ENCODE data around the gene C3orf62.

Gene C3orf62

GRCh38 chr3:49276475-49277382, at the start of gene C3orf62:
Gene C3orf62 (minus strand): TSS chr3:49277232. CDS start chr3:49276872, 360 bp downstream.
- DNase-seq (ENCODE audit: insufficient read length, low spot score) (peak; percentile 37), FAIRE-seq (no peak)

- FAIRE-seq (peak; percentile 80), DNase-seq (ENCODE audit: insufficient read length, low spot score) (no peak)
Measured at GRCh38 chr3:49324768-49325167, 47.7 kb upstream of the C3orf62 start.

GRCh38 chr3:49316696-49317457, 39.8 kb upstream of the C3orf62 start:
- FAIRE-seq: no peak
- no peak for DNase-seq (ENCODE audit: insufficient read length, low spot score)

GRCh38 chr3:49313896-49314688, 37.1 kb upstream of the C3orf62 start:
- FAIRE-seq (no peak), DNase-seq (ENCODE audit: insufficient read length, low spot score) (no peak)

GRCh38 chr3:49311283-49311682, 34.3 kb upstream of the C3orf62 start:
- no peak for FAIRE-seq
- DNase-seq (ENCODE audit: insufficient read length, low spot score): no peak

GRCh38 chr3:49310677-49311076, 33.6 kb upstream of the C3orf62 start:
- FAIRE-seq (no peak), DNase-seq (ENCODE audit: insufficient read length, low spot score) (no peak)

GRCh38 chr3:49305608-49306007, 28.6 kb upstream of the C3orf62 start:
- no peak for DNase-seq (ENCODE audit: insufficient read length, low spot score)
- FAIRE-seq: no peak

GRCh38 chr3:49302613-49303012, 25.6 kb upstream of the C3orf62 start:
- FAIRE-seq: no peak
- no peak for DNase-seq (ENCODE audit: insufficient read length, low spot score)

- DNase-seq (ENCODE audit: insufficient read length, low spot score) (no peak), FAIRE-seq (no peak)
Measured at GRCh38 chr3:49300595-49300994, 23.6 kb upstream of the C3orf62 start.

- FAIRE-seq (no peak), DNase-seq (ENCODE audit: insufficient read length, low spot score) (no peak)
Measured at GRCh38 chr3:49298511-49298910, 21.5 kb upstream of the C3orf62 start.

GRCh38 chr3:49296781-49297411, 19.9 kb upstream of the C3orf62 start:
- DNase-seq (ENCODE audit: insufficient read length, low spot score) (no peak), FAIRE-seq (no peak)

- peak; percentile 37 for DNase-seq (ENCODE audit: insufficient read length, low spot score)
Measured at GRCh38 chr3:49295489-49296058, 18.5 kb upstream of the C3orf62 start.

GRCh38 chr3:49294343-49294742, 17.3 kb upstream of the C3orf62 start:
- DNase-seq (ENCODE audit: insufficient read length, low spot score) (no peak), FAIRE-seq (no peak)

More at GRCh38 chr3:49295489-49296058, 18.5 kb upstream of the C3orf62 start:
- no peak for FAIRE-seq

- FAIRE-seq (no peak), DNase-seq (ENCODE audit: insufficient read length, low spot score) (no peak)
Measured at GRCh38 chr3:49283997-49284396, 7.0 kb upstream of the C3orf62 start.

GRCh38 chr3:49279376-49279775, 2.3 kb upstream of the C3orf62 start:
- no peak for FAIRE-seq
- DNase-seq (ENCODE audit: insufficient read length, low spot score): no peak

GRCh38 chr3:49278548-49278947, 1.5 kb upstream of the C3orf62 start:
- no peak for DNase-seq (ENCODE audit: insufficient read length, low spot score)
- peak; percentile 20 for FAIRE-seq

GRCh38 chr3:49277383-49277775, 347 bp upstream of the C3orf62 start:
- DNase-seq (ENCODE audit: insufficient read length, low spot score) (no peak), FAIRE-seq (no peak)

- DNase-seq (ENCODE audit: insufficient read length, low spot score) (no peak), FAIRE-seq (no peak)
Measured at GRCh38 chr3:49273825-49274532, 3.1 kb downstream of the C3orf62 start.

GRCh38 chr3:49271047-49271446, 6.0 kb downstream of the C3orf62 start:
- no peak for FAIRE-seq
- no peak for DNase-seq (ENCODE audit: insufficient read length, low spot score)

GRCh38 chr3:49270156-49270500, 6.9 kb downstream of the C3orf62 start:
- DNase-seq (ENCODE audit: insufficient read length, low spot score) (no peak), FAIRE-seq (no peak)
